Activated CD4-positive, alpha-beta memory T cell treated with anti-CD3 and anti-CD28 coated beads, Interleukin-2, amount 10 ng/mL, durations not matched to agents 7 days and 5 days (primary cell): Measurements from ENCODE around the gene LRRC4C. TPM values are rescaled to one million over a fixed set of nuclear protein-coding genes. Genes with fewer than 3 reads are reported as not detected.

Experiments
- CTCF ChIA-PET: fragments of 350-600 bp; sonication (Branson Sonifier 250); formaldehyde crosslinking; loops from one replicate; lab custom pipeline; 2021; ENCODE audit warnings: antibody characterized with exemption, inconsistent platforms; lab: Charles Lee
- POLR2A ChIA-PET: fragments of 350-600 bp; sonication (Branson Sonifier 250); formaldehyde crosslinking; loops from one replicate; lab custom pipeline; 2021; ENCODE audit warnings: antibody characterized with exemption; lab: Charles Lee
- DNase-seq: peaks from one replicate; pipeline ENCODE4 v3.0.0-alpha.2; 2020
- H3K27ac Mint-ChIP-seq: one replicate; pipeline ENCODE4 v1.8.0; 2021; ENCODE audit warnings: mild to moderate bottlenecking, mixed read lengths
- H3K27me3 Mint-ChIP-seq: one replicate; pipeline ENCODE4 v1.8.0; 2021; ENCODE audit warnings: mixed read lengths
- H3K36me3 Mint-ChIP-seq: one replicate; pipeline ENCODE4 v1.8.0; 2021; ENCODE audit warnings: low read depth, mixed read lengths
- H3K4me1 Mint-ChIP-seq: one replicate; pipeline ENCODE4 v1.8.0; 2021; ENCODE audit warnings: mixed read lengths
- H3K4me3 Mint-ChIP-seq: one replicate; pipeline ENCODE4 v1.8.0; 2021; ENCODE audit warnings: mild to moderate bottlenecking, mixed read lengths
- H3K9me3 Mint-ChIP-seq: one replicate; pipeline ENCODE4 v1.8.0; 2021; ENCODE audit warnings: mixed read lengths
- total RNA-seq, 2 experiments: library from RNA; stranded (reverse); gene quantifications; one replicate each; pipeline ENCODE4 v1.2.3, GENCODE V29; 2021

LRRC4C gene
- total RNA-seq, 2 experiments from 2014 or later, result not detected

- peaks cover 14% of the 10 kb centered on the region for H3K9me3 Mint-ChIP-seq
- no peaks in the 10 kb centered on the region for H3K36me3 Mint-ChIP-seq
- POLR2A ChIA-PET, result no interaction called here
- no peak overlapping the region for H3K27ac Mint-ChIP-seq
- H3K4me3 Mint-ChIP-seq, result no peak overlapping the region
- H3K27me3 Mint-ChIP-seq, result no peaks in the 10 kb centered on the region
- CTCF ChIA-PET, result no interaction called here
- H3K4me1 Mint-ChIP-seq, result no peaks in the 10 kb centered on the region
- no peak for DNase-seq
Observed at GRCh38 chr11:40514124-40514523, 945.3 kb downstream of the LRRC4C start.

- H3K9me3 Mint-ChIP-seq, result peaks cover 14% of the 10 kb centered on the region
- H3K27me3 Mint-ChIP-seq, result no peaks in the 10 kb centered on the region
- ChIA-PET CTCF (no interaction called here), POLR2A (no interaction called here)
- H3K4me1 Mint-ChIP-seq, result no peaks in the 10 kb centered on the region
- no peak overlapping the region for H3K27ac Mint-ChIP-seq
- no peaks in the 10 kb centered on the region for H3K36me3 Mint-ChIP-seq
- no peak for DNase-seq
- no peak overlapping the region for H3K4me3 Mint-ChIP-seq
Observed at GRCh38 chr11:40513281-40513680, 946.2 kb downstream of the LRRC4C start.

GRCh38 chr11:40508303-40508702 lies 951.1 kb downstream of the LRRC4C start:
- no peaks in the 10 kb centered on the region for H3K36me3 Mint-ChIP-seq
- H3K9me3 Mint-ChIP-seq, result peaks cover 12% of the 10 kb centered on the region
- H3K4me3 Mint-ChIP-seq, result no peak overlapping the region
- H3K27ac Mint-ChIP-seq, result no peak overlapping the region
- DNase-seq, result no peak
- ChIA-PET CTCF (no interaction called here), POLR2A (no interaction called here)
- no peaks in the 10 kb centered on the region for H3K4me1 Mint-ChIP-seq
- no peaks in the 10 kb centered on the region for H3K27me3 Mint-ChIP-seq

GRCh38 chr11:40506226-40506625 lies 953.2 kb downstream of the LRRC4C start:
- POLR2A ChIA-PET, result no interaction called here
- no peak overlapping the region for H3K27ac Mint-ChIP-seq
- CTCF ChIA-PET, result no interaction called here
- no peak for DNase-seq
- no peaks in the 10 kb centered on the region for H3K36me3 Mint-ChIP-seq
- no peaks in the 10 kb centered on the region for H3K4me1 Mint-ChIP-seq
- no peak overlapping the region for H3K4me3 Mint-ChIP-seq
- H3K27me3 Mint-ChIP-seq, result no peaks in the 10 kb centered on the region
- peaks cover 13% of the 10 kb centered on the region for H3K9me3 Mint-ChIP-seq

- Mint-ChIP-seq H3K9me3 (peaks cover 5% of the 10 kb centered on the region), H3K4me3 (no peak overlapping the region), H3K36me3 (no peaks in the 10 kb centered on the region), H3K4me1 (no peaks in the 10 kb centered on the region), H3K27me3 (no peaks in the 10 kb centered on the region), H3K27ac (no peak overlapping the region)
- no peak for DNase-seq
- POLR2A ChIA-PET, result no interaction called here
- CTCF ChIA-PET, result no interaction called here
Observed at GRCh38 chr11:40491341-40491740, 968.1 kb downstream of the LRRC4C start.

- DNase-seq, result no peak
- no peak overlapping the region for H3K4me3 Mint-ChIP-seq
- H3K27ac Mint-ChIP-seq, result no peak overlapping the region
- no peaks in the 10 kb centered on the region for H3K4me1 Mint-ChIP-seq
- CTCF ChIA-PET, result no interaction called here
- POLR2A ChIA-PET, result no interaction called here
- no peaks in the 10 kb centered on the region for H3K27me3 Mint-ChIP-seq
- peaks cover 12% of the 10 kb centered on the region for H3K9me3 Mint-ChIP-seq
- no peaks in the 10 kb centered on the region for H3K36me3 Mint-ChIP-seq
Observed at GRCh38 chr11:40467771-40468170, 991.7 kb downstream of the LRRC4C start.

GRCh38 chr11:40445391-40445790 lies 1014.1 kb downstream of the LRRC4C start:
- Mint-ChIP-seq H3K4me1 (no peaks in the 10 kb centered on the region), H3K27ac (no peak overlapping the region), H3K36me3 (no peaks in the 10 kb centered on the region), H3K4me3 (no peak overlapping the region), H3K9me3 (peaks cover 24% of the 10 kb centered on the region), H3K27me3 (no peaks in the 10 kb centered on the region)
- POLR2A ChIA-PET, result no interaction called here
- CTCF ChIA-PET, result no interaction called here
- DNase-seq, result no peak

GRCh38 chr11:40444151-40444550 lies 1015.3 kb downstream of the LRRC4C start:
- Mint-ChIP-seq H3K36me3 (no peaks in the 10 kb centered on the region), H3K4me1 (no peaks in the 10 kb centered on the region), H3K4me3 (no peak overlapping the region), H3K9me3 (peaks cover 24% of the 10 kb centered on the region), H3K27me3 (no peaks in the 10 kb centered on the region), H3K27ac (no peak overlapping the region)
- CTCF ChIA-PET, result no interaction called here
- DNase-seq, result no peak
- POLR2A ChIA-PET, result no interaction called here

- H3K4me1 Mint-ChIP-seq, result no peaks in the 10 kb centered on the region
Observed at GRCh38 chr11:40435344-40435743, 1024.1 kb downstream of the LRRC4C start.

GRCh38 chr11:40434926-40435325 lies 1024.5 kb downstream of the LRRC4C start:
- no peaks in the 10 kb centered on the region for H3K27me3 Mint-ChIP-seq

More at GRCh38 chr11:40435344-40435743, 1024.1 kb downstream of the LRRC4C start:
- H3K4me3 Mint-ChIP-seq, result no peak overlapping the region
- H3K9me3 Mint-ChIP-seq, result peaks cover 9% of the 10 kb centered on the region
- ChIA-PET CTCF (no interaction called here), POLR2A (no interaction called here)
- no peak overlapping the region for H3K27ac Mint-ChIP-seq
- H3K36me3 Mint-ChIP-seq, result no peaks in the 10 kb centered on the region
- DNase-seq, result no peak
- no peaks in the 10 kb centered on the region for H3K27me3 Mint-ChIP-seq

GRCh38 chr11:40432358-40432757 lies 1027.1 kb downstream of the LRRC4C start:
- CTCF ChIA-PET, result no interaction called here
- POLR2A ChIA-PET, result no interaction called here
- H3K4me3 Mint-ChIP-seq, result no peak overlapping the region
- H3K27ac Mint-ChIP-seq, result no peak overlapping the region
- no peaks in the 10 kb centered on the region for H3K27me3 Mint-ChIP-seq
- no peak for DNase-seq
- H3K9me3 Mint-ChIP-seq, result peaks cover 4% of the 10 kb centered on the region
- H3K4me1 Mint-ChIP-seq, result no peaks in the 10 kb centered on the region
- H3K36me3 Mint-ChIP-seq, result no peaks in the 10 kb centered on the region

More at GRCh38 chr11:40434926-40435325, 1024.5 kb downstream of the LRRC4C start:
- no peak for DNase-seq
- no peak overlapping the region for H3K4me3 Mint-ChIP-seq
- no peaks in the 10 kb centered on the region for H3K36me3 Mint-ChIP-seq
- CTCF ChIA-PET, result no interaction called here
- POLR2A ChIA-PET, result no interaction called here
- no peaks in the 10 kb centered on the region for H3K4me1 Mint-ChIP-seq
- no peak overlapping the region for H3K27ac Mint-ChIP-seq
- H3K9me3 Mint-ChIP-seq, result peaks cover 9% of the 10 kb centered on the region

GRCh38 chr11:40425168-40425567 lies 1034.3 kb downstream of the LRRC4C start:
- Mint-ChIP-seq H3K9me3 (peaks cover 14% of the 10 kb centered on the region), H3K27ac (no peak overlapping the region), H3K4me1 (no peaks in the 10 kb centered on the region), H3K36me3 (no peaks in the 10 kb centered on the region), H3K4me3 (no peak overlapping the region), H3K27me3 (no peaks in the 10 kb centered on the region)
- ChIA-PET CTCF (no interaction called here), POLR2A (no interaction called here)
- no peak for DNase-seq

GRCh38 chr11:40421208-40421981 lies 1038.1 kb downstream of the LRRC4C start:
- ChIA-PET POLR2A (no interaction called here), CTCF (no interaction called here)
- no peak overlapping the region for H3K27ac Mint-ChIP-seq
- H3K36me3 Mint-ChIP-seq, result no peaks in the 10 kb centered on the region
- peaks cover 15% of the 10 kb centered on the region for H3K9me3 Mint-ChIP-seq
- no peaks in the 10 kb centered on the region for H3K27me3 Mint-ChIP-seq
- no peak overlapping the region for H3K4me3 Mint-ChIP-seq
- no peak for DNase-seq
- H3K4me1 Mint-ChIP-seq, result no peaks in the 10 kb centered on the region

GRCh38 chr11:40417627-40418026 lies 1041.8 kb downstream of the LRRC4C start:
- Mint-ChIP-seq H3K27me3 (no peaks in the 10 kb centered on the region), H3K4me1 (no peaks in the 10 kb centered on the region), H3K4me3 (no peak overlapping the region), H3K36me3 (no peaks in the 10 kb centered on the region), H3K9me3 (peaks cover 11% of the 10 kb centered on the region), H3K27ac (no peak overlapping the region)
- no peak for DNase-seq
- POLR2A ChIA-PET, result no interaction called here
- CTCF ChIA-PET, result no interaction called here
